ENCODE results near the gene PHF10. TPM values are rescaled to one million over a fixed set of nuclear protein-coding genes. Genes with fewer than 3 reads are reported as not detected.

PHF10 gene
- total RNA-seq, 2 donors from 2014 or later, result 38.4 to 62.3 TPM

DNA sequence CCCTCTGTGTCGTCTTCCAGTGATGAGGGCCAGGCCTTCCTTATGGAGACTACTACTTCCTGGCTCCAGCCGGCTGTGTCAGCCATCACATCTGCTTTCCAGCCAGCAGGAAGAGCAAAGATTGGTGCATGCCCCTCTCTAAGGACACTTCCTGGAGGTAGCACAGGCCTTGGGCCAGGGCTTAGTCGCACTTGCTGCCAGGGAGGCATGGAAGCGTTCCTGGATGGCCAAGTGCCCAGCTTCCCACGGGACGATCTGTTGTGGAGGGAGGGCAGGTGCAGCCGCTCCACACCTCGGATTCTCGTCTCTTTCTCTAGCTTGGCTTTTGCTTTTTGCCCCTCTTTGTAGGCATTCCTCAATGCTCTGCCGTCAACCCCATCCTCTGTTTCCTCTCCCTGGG, 39.0 kb upstream of the PHF10 start:
- TF ChIP-seq CTCF (IDR thresholded peaks at IDR 0.05), result no peak
- Histone ChIP-seq H3K27me3 (replicated peaks; ENCODE audit: insufficient read depth) (no peaks in the 10 kb centered on the region), H3K9me3 (no peaks in the 10 kb centered on the region), H3K4me1 (ENCODE audit: control insufficient read depth in 1 of 2, low read depth in 2 of 2) (no peaks in the 10 kb centered on the region), H3K36me3 (peaks cover 50% of the 10 kb centered on the region), H3K4me3 (no peak overlapping the region), H3K27ac (no peak overlapping the region)
- ATAC-seq (ENCODE audit: insufficient number of reproducible peaks, low FRiP score, low read depth) (no peak), DNase-seq (ENCODE audit: low spot score) (no peak)

- no peak for DNase-seq (ENCODE audit: low spot score)
- Histone ChIP-seq H3K27me3 (replicated peaks; ENCODE audit: insufficient read depth) (no peaks in the 10 kb centered on the region), H3K36me3 (peaks cover 18% of the 10 kb centered on the region), H3K9me3 (no peaks in the 10 kb centered on the region), H3K4me1 (ENCODE audit: control insufficient read depth in 1 of 2, low read depth in 2 of 2) (peaks cover 10 to 18% of the 10 kb centered on the region in 2 donors), H3K4me3 (no peak overlapping the region), H3K27ac (no peak overlapping the region)
- TF ChIP-seq CTCF (IDR thresholded peaks at IDR 0.05), result no peak
- no peak for ATAC-seq (ENCODE audit: insufficient number of reproducible peaks, low FRiP score, low read depth)
Measured at GRCh38 chr6:169755162-169755561, 30.9 kb upstream of the PHF10 start.

DNA sequence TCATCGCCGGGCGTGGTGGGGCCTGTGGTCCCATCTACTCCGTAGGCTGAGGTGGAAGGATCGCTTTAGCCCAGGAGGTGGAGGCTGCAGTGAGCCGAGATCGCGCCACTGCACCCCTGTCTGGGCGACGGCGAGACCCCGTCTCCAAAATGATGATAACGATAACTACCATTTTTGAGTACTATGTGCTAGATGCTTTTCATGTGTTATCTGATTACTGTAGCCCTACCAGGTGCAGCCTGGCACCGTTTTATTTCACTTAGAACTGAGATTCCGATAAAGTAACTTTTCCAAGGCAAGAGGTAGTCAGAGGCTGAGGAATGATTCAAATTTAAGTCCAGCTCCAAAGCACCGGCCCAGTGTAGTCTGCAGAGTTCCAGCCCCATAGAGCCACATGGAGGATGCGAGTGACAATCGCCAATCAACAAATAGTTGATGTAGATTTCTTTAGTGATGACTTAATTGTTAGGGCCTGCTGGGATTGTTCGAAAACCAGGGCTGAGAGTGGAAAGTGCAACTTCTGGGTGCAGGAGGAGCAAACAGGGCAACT, 27.8 kb upstream of the PHF10 start:
- Histone ChIP-seq H3K4me3 (peak overlapping the region; percentile 88), H3K4me1 (ENCODE audit: control insufficient read depth in 1 of 2, low read depth in 2 of 2) (peaks cover 14 to 19% of the 10 kb centered on the region in 2 donors), H3K27ac (peak overlapping the region; percentile 91 to 97), H3K27me3 (replicated peaks; ENCODE audit: insufficient read depth) (no peaks in the 10 kb centered on the region), H3K9me3 (no peaks in the 10 kb centered on the region), H3K36me3 (peaks cover 5% of the 10 kb centered on the region)
- DNase-seq (ENCODE audit: low spot score) (no peak), ATAC-seq (ENCODE audit: insufficient number of reproducible peaks, low FRiP score, low read depth) (no peak)
- no peak for TF ChIP-seq CTCF (IDR thresholded peaks at IDR 0.05)

- peak; percentile 87 for ATAC-seq (ENCODE audit: insufficient number of reproducible peaks, low FRiP score, low read depth)
- Histone ChIP-seq H3K9me3 (no peaks in the 10 kb centered on the region), H3K36me3 (no peaks in the 10 kb centered on the region), H3K4me3 (peak within 1 kb of the TSS; percentile 88), H3K4me1 (ENCODE audit: control insufficient read depth in 1 of 2, low read depth in 2 of 2) (peaks cover 14 to 19% of the 10 kb centered on the region in 2 donors), H3K27me3 (replicated peaks; ENCODE audit: insufficient read depth) (no peaks in the 10 kb centered on the region), H3K27ac (peak within 1 kb of the TSS; percentile 91 to 97)
- TF ChIP-seq CTCF (IDR thresholded peaks at IDR 0.05), result peak; percentile 30
- DNase-seq (ENCODE audit: low spot score), result peak; percentile 61
Measured at GRCh38 chr6:169751242-169752073, 27.2 kb upstream of the PHF10 start, which contains the start of the genes DYNLT2 and ERMARD. Gene DYNLT2 (minus strand): TSS chr6:169751572. CDS start chr6:169751458, 114 bp downstream. Gene ERMARD (plus strand): TSS chr6:169751622. CDS start chr6:169751658, 36 bp downstream.

- ATAC-seq (ENCODE audit: insufficient number of reproducible peaks, low FRiP score, low read depth) (no peak), DNase-seq (ENCODE audit: low spot score) (no peak)
- Histone ChIP-seq H3K9me3 (no peaks in the 10 kb centered on the region), H3K4me1 (ENCODE audit: control insufficient read depth in 1 of 2, low read depth in 2 of 2) (peaks cover 9 to 10% of the 10 kb centered on the region in 2 donors), H3K27ac (no peak overlapping the region), H3K36me3 (no peaks in the 10 kb centered on the region), H3K4me3 (no peak overlapping the region), H3K27me3 (replicated peaks; ENCODE audit: insufficient read depth) (no peaks in the 10 kb centered on the region)
- no peak for TF ChIP-seq CTCF (IDR thresholded peaks at IDR 0.05)
Measured at GRCh38 chr6:169746556-169746955, 22.3 kb upstream of the PHF10 start.
